Testis (tissue), 2 donors: ENCODE results near the gene NMBR.
"Not testable (repeated sequence)": the region's sequence is repeated elsewhere in the genome, so short reads cannot be mapped to it uniquely, and the experiment has no call there.

ENCODE experiments used
- POLR2A ChIP-seq: fragments of 450-650 bp; IDR thresholded peaks from one replicate; pipeline ENCODE4 v1.6.1; 2017; ENCODE audit warnings: antibody characterized with exemption, mild to moderate bottlenecking, moderate library complexity
- TF ChIP-seq, protein P1 (sequence below), 3 experiments: fragments of 450-650 bp in 2 of 3; fragments of 200-600 bp in 1 of 3; sonication (generic) in 1 of 3; IDR thresholded peaks; one replicate each; pipeline ENCODE4 v1.5.1; 2016 to 2019; ENCODE audit warnings: antibody characterized with exemption in 3 of 3, mild to moderate bottlenecking in 2 of 3, moderate library complexity in 1 of 3

DNA sequence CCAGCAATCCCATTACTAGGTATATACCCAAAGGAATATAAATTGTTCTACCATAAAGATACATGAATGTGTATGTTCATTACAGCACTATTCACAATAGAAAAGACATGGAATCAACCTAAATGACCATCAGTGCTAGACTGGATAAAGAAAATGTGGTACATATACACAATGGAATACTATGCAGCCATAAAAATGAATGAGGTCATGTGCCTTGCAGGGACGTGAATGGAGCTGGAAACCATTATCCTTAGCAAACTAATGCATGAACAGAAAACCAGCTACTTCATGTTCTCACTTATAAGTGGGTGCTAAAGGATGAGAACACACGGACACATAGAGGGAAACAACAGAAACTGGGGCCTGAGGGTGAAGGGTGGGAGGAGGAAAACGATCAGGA lies 119.1 kb downstream of the NMBR start:
- not testable (repeated sequence) for TF ChIP-seq POLR2A
- TF ChIP-seq, protein P1, sequence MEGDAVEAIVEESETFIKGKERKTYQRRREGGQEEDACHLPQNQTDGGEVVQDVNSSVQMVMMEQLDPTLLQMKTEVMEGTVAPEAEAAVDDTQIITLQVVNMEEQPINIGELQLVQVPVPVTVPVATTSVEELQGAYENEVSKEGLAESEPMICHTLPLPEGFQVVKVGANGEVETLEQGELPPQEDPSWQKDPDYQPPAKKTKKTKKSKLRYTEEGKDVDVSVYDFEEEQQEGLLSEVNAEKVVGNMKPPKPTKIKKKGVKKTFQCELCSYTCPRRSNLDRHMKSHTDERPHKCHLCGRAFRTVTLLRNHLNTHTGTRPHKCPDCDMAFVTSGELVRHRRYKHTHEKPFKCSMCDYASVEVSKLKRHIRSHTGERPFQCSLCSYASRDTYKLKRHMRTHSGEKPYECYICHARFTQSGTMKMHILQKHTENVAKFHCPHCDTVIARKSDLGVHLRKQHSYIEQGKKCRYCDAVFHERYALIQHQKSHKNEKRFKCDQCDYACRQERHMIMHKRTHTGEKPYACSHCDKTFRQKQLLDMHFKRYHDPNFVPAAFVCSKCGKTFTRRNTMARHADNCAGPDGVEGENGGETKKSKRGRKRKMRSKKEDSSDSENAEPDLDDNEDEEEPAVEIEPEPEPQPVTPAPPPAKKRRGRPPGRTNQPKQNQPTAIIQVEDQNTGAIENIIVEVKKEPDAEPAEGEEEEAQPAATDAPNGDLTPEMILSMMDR (IDR thresholded peaks at IDR 0.05), result not testable (repeated sequence)
